ENCODE results near the gene RIOK2. TPM values are rescaled to one million over a fixed set of nuclear protein-coding genes. Genes with fewer than 3 reads are reported as not detected.

RIOK2 gene
- total RNA-seq, 1 donor from 2014 or later = 14.7 TPM

DNA sequence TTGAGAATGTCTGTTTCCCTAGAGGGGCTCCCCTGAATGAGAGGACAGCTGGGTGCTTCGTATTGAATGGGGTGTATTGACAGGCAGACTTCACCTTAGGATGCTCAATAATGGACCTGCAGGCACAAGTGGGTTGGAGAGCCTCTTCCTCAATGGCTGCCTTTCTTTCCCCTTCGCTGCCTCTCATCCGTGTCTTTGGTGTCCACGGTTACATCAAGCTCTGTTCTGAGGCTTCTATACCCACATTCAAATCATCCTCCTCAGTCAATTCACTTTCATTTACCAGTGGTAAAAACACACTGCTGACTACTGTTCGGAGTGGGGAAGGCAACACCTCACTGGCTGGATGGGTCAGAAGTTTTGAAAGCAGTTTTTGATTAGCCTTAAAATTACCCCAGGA is 61.2 kb downstream of the RIOK2 start:
- ATAC-seq = no peak

DNA sequence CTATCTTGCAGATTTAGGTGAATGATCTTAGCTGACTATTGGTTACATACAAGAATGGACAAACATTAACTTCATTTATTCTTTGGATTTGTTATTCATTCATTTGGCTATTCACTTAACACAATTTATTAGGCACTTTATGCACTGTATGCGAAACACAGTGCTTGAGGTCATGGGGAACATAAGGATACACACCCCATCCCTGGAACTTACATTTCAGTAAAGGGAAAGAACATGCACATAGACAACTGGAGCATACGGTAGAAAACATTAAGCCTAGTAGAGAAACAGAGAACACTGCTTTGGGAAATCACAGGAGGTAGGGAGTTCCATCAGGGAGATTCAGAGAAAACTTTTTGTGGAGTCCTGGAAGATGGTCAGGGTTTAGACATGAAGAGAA is 62.9 kb downstream of the RIOK2 start:
- ATAC-seq = no peak

DNA sequence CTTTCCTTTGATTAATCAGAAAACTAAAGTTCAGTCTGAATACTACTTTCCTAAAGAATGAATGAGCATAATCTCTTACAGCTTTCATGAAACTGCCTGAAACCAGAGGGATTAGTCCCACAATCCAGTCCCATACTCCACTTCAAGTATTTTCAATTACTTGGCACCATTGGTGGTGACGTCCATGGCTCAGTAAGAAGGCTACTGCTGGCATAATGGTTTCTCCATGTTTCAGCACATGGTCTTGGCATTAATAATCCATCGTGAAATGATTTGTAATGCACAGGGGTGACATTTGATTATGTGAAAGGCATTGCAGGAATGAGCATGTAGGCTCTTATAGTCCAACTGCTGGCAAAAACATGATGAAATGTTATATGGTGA is 64.0 kb downstream of the RIOK2 start:
- ATAC-seq = no peak

DNA sequence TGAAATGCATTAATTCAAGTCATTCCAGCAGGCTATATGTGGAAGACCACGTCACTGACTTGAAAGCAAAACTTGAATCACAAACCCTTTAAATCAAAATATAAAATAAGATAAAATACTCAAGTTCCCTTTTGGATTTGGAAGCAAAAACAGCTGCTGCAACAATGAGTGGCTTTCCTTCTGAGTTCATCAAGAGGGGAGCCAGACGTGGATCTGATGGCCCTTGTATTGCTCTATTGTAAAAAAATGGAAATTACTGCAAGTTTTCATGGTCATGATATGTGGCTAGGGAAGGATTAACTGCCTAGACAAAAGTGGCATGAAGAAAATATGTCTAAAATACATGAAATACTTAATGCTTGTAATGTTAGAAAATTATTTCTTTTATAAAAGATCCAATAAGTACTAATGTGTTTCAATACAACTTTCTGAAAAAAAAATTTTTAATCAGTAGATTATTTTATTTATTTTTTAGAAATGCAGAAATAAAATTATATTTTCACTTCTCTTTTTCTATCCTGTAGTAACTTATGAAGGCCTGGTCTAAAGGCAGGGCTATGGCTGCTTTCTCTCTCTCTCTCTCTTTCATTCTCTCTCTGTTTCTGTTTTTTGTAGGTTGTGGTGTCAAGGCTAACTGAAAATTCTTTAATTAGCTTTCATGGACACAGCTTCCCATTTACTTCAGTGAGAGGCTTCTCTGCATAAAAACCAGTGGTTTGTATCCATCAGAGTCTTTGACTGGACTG is 64.6 kb downstream of the RIOK2 start:
- no peak for ATAC-seq

DNA sequence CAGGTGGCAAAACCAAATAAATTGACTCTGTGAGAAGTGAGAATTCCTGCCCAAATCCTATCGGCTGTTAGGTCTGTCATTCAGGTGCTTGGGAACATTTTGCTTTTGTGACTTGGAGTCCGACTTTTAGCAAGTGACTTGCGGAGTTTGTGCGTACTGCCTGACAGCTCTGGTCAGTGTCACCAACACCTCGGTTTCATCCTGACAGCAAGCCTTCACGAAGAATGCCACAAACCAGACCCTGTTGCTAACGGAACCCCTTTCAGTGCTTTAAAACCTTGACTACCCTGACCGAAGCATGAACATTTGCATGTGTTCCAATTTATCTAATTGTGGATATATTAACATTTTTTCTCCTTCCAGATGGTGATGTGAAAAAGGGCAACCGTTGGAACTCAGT is 67.1 kb downstream of the RIOK2 start:
- ATAC-seq = no peak

DNA sequence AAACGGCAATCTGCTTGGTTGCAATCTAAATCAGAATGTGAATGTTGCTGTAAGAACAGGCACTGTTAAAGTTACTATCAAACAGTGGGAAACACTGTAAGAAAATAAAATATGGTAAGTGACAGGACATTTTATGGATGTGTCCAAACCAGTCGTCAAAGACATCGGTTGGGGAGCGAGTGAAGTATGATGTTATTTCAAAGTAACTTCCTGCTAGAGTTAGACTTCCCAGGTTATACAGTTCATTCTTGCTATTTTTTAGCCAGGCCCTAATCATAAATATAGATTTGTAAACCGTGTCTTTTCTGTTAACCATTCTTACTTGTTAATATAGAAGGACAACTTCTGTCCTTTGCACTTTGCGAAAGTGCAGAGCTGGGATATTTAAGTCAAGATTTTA is 70.8 kb downstream of the RIOK2 start:
- ATAC-seq = no peak

DNA sequence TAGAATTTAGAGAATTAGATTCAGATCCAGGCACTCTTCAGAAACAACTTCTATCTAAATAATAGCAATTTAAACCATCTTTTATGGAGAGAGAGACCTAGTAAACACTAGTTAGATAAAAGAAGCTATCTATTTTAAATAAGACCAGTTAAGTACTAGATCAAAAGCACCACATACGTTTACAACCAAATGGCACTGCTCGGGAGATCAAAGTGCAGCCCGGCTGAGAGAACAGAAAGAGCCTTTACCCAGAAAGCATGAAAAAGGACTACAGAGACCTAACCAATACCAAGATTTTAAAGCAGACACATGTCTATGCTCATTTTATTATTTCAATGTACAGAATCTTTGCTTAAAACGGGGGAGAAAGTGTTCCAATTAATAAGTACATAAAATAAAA is 71.4 kb downstream of the RIOK2 start:
- ATAC-seq = no peak

DNA sequence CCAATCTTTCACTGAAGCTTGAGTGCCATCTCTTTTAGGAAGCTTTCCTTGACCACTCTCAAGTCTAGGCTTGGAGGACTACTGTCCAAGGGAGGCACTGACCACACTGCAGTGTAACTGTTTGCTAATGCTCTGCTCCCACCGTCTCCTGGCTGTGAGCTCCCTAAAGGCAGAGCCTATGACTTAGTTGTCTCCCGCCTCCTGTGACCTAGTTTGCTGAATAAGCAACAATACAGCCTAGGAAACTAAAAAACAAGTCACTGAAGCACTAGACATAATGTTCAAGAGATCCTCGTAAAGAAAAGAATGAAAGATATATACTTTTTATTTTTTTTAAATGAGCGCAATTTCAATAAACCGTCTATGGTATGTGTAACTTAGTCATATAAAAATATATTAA is 72.0 kb downstream of the RIOK2 start:
- no peak for ATAC-seq

Other genes starting within 250 kb of the RIOK2 start
- gene LNPEP, start 247.2 kb downstream of the RIOK2 start, total RNA-seq = 23.6 TPM
- not detected for gene LIX1, start 40.6 kb downstream of the RIOK2 start, total RNA-seq

Data from esophagus mucosa (tissue), 1 donor.